GM23338 (cell line): Measurements from ENCODE around the gene PANX3. TPM values are rescaled to one million over a fixed set of nuclear protein-coding genes. Genes with fewer than 3 reads are reported as not detected.

Experiments used
- ATAC-seq: fragments of 200-7000 bp; cut with Tn5 transposase; 3 replicates; pipeline ENCODE4 v1.9.1; 2020
- DNase-seq: peaks from one replicate; pipeline ENCODE4 v3.0.0-alpha.2; 2015; ENCODE audit warnings: low spot score
- H2AFZ ChIP-seq: fragments of 200-600 bp; sonication (generic); 2 replicates; pipeline ENCODE4 v1.8.0; 2016; ENCODE audit warnings: antibody characterized with exemption, mild to moderate bottlenecking, moderate library complexity
- H3F3A ChIP-seq: fragments of 200-600 bp; sonication (generic); replicated peaks from 2 replicates; pipeline ENCODE4 v1.8.0; 2017; ENCODE audit warnings: antibody characterized with exemption, mixed run types, low read depth
- H3K27ac ChIP-seq: fragments of 200-600 bp; sonication (generic); 2 replicates; pipeline ENCODE4 v1.6.1; 2016; ENCODE audit warnings: low read depth
- H3K27me3 ChIP-seq: fragments of 200-600 bp; sonication (generic); 2 replicates; pipeline ENCODE4 v1.8.0; 2016; ENCODE audit warnings: mild to moderate bottlenecking, mixed run types, moderate library complexity; ENCODE audit not compliant: insufficient read depth
- H3K36me3 ChIP-seq: fragments of 200-600 bp; sonication (generic); 2 replicates; pipeline ENCODE4 v1.8.0; 2016; ENCODE audit warnings: mild to moderate bottlenecking; ENCODE audit not compliant: insufficient read depth
- H3K4me1 ChIP-seq: fragments of 200-600 bp; sonication (generic); 2 replicates; pipeline ENCODE4 v1.8.0; 2016; ENCODE audit warnings: mild to moderate bottlenecking, moderate library complexity; ENCODE audit not compliant: insufficient read depth
- H3K4me2 ChIP-seq: fragments of 200-600 bp; sonication (generic); 2 replicates; pipeline ENCODE4 v1.7.1; 2017; ENCODE audit warnings: mixed run types
- H3K4me3 ChIP-seq: fragments of 200-600 bp; sonication (generic); 2 replicates; pipeline ENCODE4 v1.6.1; 2016; ENCODE audit warnings: mixed run types
- H3K79me2 ChIP-seq: fragments of 200-600 bp; sonication (generic); replicated peaks from 2 replicates; pipeline ENCODE4 v1.8.0; 2017; ENCODE audit warnings: mild to moderate bottlenecking; ENCODE audit not compliant: insufficient read depth
- H3K9me2 ChIP-seq: fragments of 200-600 bp; sonication (generic); 2 replicates; pipeline ENCODE4 v1.8.0; 2017; ENCODE audit not compliant: insufficient read depth
- H4K20me1 ChIP-seq: fragments of 200-600 bp; sonication (generic); replicated peaks from 2 replicates; pipeline ENCODE4 v1.8.0; 2017; ENCODE audit warnings: mild to moderate bottlenecking; ENCODE audit not compliant: insufficient read depth
- H3K27ac Mint-ChIP-seq: 2 replicates; pipeline ENCODE4 v1.8.0; 2020; ENCODE audit warnings: inconsistent platforms, mild to moderate bottlenecking, moderate library complexity, mixed read lengths
- H3K27me3 Mint-ChIP-seq: 3 replicates; pipeline ENCODE4 v1.8.0; 2022; ENCODE audit warnings: low read depth, mild to moderate bottlenecking, moderate library complexity, mixed read lengths, inconsistent platforms; ENCODE audit not compliant: insufficient read depth, poor library complexity
- H3K36me3 Mint-ChIP-seq: 3 replicates; pipeline ENCODE4 v1.8.0; 2021; ENCODE audit warnings: low read depth, mild to moderate bottlenecking, inconsistent platforms, moderate library complexity, mixed read lengths
- H3K4me1 Mint-ChIP-seq: 3 replicates; pipeline ENCODE4 v1.8.0; 2020; ENCODE audit warnings: mild to moderate bottlenecking, inconsistent platforms, mixed read lengths
- H3K4me3 Mint-ChIP-seq: 3 replicates; pipeline ENCODE4 v1.8.0; 2021; ENCODE audit warnings: moderate library complexity, mild to moderate bottlenecking, inconsistent platforms, mixed read lengths
- H3K9me3 Mint-ChIP-seq: 3 replicates; pipeline ENCODE4 v1.8.0; 2020; ENCODE audit warnings: moderate library complexity, mild to moderate bottlenecking, inconsistent platforms, mixed read lengths
- CREB1 ChIP-seq: fragments of 250-450 bp; sonication (Bioruptor Pico); IDR thresholded peaks from 2 replicates; pipeline ENCODE4 v1.5.0; 2020; ENCODE audit warnings: low read depth, mild to moderate bottlenecking, moderate library complexity
- CTCF ChIP-seq, 2 experiments: fragments of 200-600 bp in 1 of 2; sonication (generic) in 1 of 2; conservative IDR thresholded peaks; 2 replicates each; pipeline versions ENCODE4 v1.5.1 to v1.6.1; 2016 to 2017; ENCODE audit warnings: antibody characterized with exemption in 2 of 2, low read depth in 2 of 2, mild to moderate bottlenecking in 2 of 2, moderate library complexity in 1 of 2
- EZH2 ChIP-seq: fragments of 200-600 bp; sonication (generic); IDR thresholded peaks from one replicate; pipeline ENCODE4 v1.8.0; 2017; ENCODE audit warnings: antibody characterized with exemption, mild to moderate bottlenecking, low read depth; ENCODE audit not compliant: unreplicated experiment
- EZH2phosphoT487 ChIP-seq: fragments of 200-600 bp; sonication (generic); IDR thresholded peaks from one replicate; pipeline ENCODE4 v1.8.1; 2018; ENCODE audit warnings: antibody characterized with exemption; ENCODE audit not compliant: unreplicated experiment
- JUNB ChIP-seq: IDR thresholded peaks from one replicate; pipeline ENCODE4 v1.6.1; 2016; ENCODE audit warnings: antibody characterized with exemption; ENCODE audit not compliant: unreplicated experiment
- NANOG ChIP-seq: IDR thresholded peaks from 2 replicates; pipeline ENCODE4 v1.6.1; 2016; ENCODE audit warnings: antibody characterized with exemption, borderline replicate concordance
- POLR2AphosphoS5 ChIP-seq: IDR thresholded peaks from 2 replicates; pipeline ENCODE4 v1.6.1; 2016; ENCODE audit warnings: antibody characterized with exemption, low read depth
- STAT1 ChIP-seq: IDR thresholded peaks from one replicate; pipeline ENCODE4 v1.6.1; 2016; ENCODE audit warnings: antibody characterized with exemption; ENCODE audit not compliant: unreplicated experiment
- ZNF114 ChIP-seq: fragments of 250-450 bp; sonication (Bioruptor Pico); IDR thresholded peaks from 2 replicates; pipeline ENCODE4 v1.5.0; 2020; ENCODE audit warnings: mild to moderate bottlenecking, moderate library complexity
- ZNF331 ChIP-seq: fragments of 250-450 bp; sonication (Bioruptor Pico); IDR thresholded peaks from 2 replicates; pipeline ENCODE4 v1.5.0; 2020; ENCODE audit warnings: low read depth, mild to moderate bottlenecking, moderate library complexity
- polyA plus RNA-seq: library from polyadenylated mRNA; unstranded; fragments of >200 nt; fragmentation: Nextera tagmentation; extraction: Ambion mirVana; gene quantifications from 2 replicates; pipeline ENCODE4 v1.2.1, GENCODE V29; 2016
- total RNA-seq: library from RNA; depleted of rRNA; stranded (reverse); fragments of >200 nt; shearing (Covaris generic); gene quantifications from 2 replicates; pipeline ENCODE4 v1.2.3, GENCODE V29; 2014
- TF ChIP-seq, protein P1 (sequence below): fragments of 250-450 bp; sonication (Bioruptor Pico); IDR thresholded peaks from 2 replicates; pipeline ENCODE4 v1.5.0; 2020; ENCODE audit warnings: mild to moderate bottlenecking, moderate library complexity
- TF ChIP-seq, protein P2 (sequence below): IDR thresholded peaks from one replicate; pipeline ENCODE4 v1.6.1; 2018; ENCODE audit warnings: antibody characterized with exemption; ENCODE audit not compliant: unreplicated experiment
- TF ChIP-seq, protein P3 (sequence below): IDR thresholded peaks from 2 replicates; pipeline ENCODE4 v1.6.1; 2016; ENCODE audit warnings: antibody characterized with exemption

PANX3 gene
- total and polyA plus RNA-seq, 2 experiments from 2014 or later: not detected

- ATAC-seq: peak; percentile 99
- Histone ChIP-seq H3K27me3 (peaks cover 4% of the 10 kb centered on the region; the same call in 1 of the 2 replicates), H4K20me1 (0 out of 2 replicates have a peak, but pooled peaks cover 6% of the 10 kb centered on the region), H3K79me2 (peaks cover 27% of the 10 kb centered on the region), H3K4me2 (peak within 1 kb of the TSS; percentile 97), H3K27ac (peak within 1 kb of the TSS; percentile 72), H3K36me3 (peaks cover 24% of the 10 kb centered on the region), H3K9me2 (no peaks in the 10 kb centered on the region), H2AFZ (peak within 1 kb of the TSS; percentile 96), H3K4me3 (peak within 1 kb of the TSS; percentile 96), H3F3A (no peaks in the 10 kb centered on the region), H3K4me1 (peaks cover 5% of the 10 kb centered on the region)
- Mint-ChIP-seq H3K9me3 (no peaks in the 10 kb centered on the region), H3K4me3 (peak within 1 kb of the TSS; percentile 94), H3K27ac (peak within 1 kb of the TSS; percentile 70), H3K4me1 (peaks cover 11% of the 10 kb centered on the region), H3K27me3 (peaks cover 7% of the 10 kb centered on the region), H3K36me3 (peaks cover 26% of the 10 kb centered on the region)
- no peak for TF ChIP-seq EZH2phosphoT487
- TF ChIP-seq, protein P1, sequence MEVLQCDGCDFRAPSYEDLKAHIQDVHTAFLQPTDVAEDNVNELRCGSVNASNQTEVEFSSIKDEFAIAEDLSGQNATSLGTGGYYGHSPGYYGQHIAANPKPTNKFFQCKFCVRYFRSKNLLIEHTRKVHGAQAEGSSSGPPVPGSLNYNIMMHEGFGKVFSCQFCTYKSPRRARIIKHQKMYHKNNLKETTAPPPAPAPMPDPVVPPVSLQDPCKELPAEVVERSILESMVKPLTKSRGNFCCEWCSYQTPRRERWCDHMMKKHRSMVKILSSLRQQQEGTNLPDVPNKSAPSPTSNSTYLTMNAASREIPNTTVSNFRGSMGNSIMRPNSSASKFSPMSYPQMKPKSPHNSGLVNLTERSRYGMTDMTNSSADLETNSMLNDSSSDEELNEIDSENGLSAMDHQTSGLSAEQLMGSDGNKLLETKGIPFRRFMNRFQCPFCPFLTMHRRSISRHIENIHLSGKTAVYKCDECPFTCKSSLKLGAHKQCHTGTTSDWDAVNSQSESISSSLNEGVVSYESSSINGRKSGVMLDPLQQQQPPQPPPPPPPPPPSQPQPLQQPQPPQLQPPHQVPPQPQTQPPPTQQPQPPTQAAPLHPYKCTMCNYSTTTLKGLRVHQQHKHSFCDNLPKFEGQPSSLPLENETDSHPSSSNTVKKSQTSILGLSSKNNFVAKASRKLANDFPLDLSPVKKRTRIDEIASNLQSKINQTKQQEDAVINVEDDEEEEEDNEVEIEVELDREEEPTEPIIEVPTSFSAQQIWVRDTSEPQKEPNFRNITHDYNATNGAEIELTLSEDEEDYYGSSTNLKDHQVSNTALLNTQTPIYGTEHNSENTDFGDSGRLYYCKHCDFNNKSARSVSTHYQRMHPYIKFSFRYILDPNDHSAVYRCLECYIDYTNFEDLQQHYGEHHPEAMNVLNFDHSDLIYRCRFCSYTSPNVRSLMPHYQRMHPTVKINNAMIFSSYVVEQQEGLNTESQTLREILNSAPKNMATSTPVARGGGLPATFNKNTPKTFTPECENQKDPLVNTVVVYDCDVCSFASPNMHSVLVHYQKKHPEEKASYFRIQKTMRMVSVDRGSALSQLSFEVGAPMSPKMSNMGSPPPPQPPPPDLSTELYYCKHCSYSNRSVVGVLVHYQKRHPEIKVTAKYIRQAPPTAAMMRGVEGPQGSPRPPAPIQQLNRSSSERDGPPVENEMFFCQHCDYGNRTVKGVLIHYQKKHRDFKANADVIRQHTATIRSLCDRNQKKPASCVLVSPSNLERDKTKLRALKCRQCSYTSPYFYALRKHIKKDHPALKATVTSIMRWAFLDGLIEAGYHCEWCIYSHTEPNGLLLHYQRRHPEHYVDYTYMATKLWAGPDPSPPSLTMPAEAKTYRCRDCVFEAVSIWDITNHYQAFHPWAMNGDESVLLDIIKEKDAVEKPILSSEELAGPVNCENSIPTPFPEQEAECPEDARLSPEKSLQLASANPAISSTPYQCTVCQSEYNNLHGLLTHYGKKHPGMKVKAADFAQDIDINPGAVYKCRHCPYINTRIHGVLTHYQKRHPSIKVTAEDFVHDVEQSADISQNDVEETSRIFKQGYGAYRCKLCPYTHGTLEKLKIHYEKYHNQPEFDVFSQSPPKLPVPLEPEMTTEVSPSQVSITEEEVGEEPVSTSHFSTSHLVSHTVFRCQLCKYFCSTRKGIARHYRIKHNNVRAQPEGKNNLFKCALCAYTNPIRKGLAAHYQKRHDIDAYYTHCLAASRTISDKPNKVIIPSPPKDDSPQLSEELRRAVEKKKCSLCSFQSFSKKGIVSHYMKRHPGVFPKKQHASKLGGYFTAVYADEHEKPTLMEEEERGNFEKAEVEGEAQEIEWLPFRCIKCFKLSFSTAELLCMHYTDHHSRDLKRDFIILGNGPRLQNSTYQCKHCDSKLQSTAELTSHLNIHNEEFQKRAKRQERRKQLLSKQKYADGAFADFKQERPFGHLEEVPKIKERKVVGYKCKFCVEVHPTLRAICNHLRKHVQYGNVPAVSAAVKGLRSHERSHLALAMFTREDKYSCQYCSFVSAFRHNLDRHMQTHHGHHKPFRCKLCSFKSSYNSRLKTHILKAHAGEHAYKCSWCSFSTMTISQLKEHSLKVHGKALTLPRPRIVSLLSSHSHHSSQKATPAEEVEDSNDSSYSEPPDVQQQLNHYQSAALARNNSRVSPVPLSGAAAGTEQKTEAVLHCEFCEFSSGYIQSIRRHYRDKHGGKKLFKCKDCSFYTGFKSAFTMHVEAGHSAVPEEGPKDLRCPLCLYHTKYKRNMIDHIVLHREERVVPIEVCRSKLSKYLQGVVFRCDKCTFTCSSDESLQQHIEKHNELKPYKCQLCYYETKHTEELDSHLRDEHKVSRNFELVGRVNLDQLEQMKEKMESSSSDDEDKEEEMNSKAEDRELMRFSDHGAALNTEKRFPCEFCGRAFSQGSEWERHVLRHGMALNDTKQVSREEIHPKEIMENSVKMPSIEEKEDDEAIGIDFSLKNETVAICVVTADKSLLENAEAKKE (CRISPR knock-in tag): no peak
- TF ChIP-seq, protein P2, sequence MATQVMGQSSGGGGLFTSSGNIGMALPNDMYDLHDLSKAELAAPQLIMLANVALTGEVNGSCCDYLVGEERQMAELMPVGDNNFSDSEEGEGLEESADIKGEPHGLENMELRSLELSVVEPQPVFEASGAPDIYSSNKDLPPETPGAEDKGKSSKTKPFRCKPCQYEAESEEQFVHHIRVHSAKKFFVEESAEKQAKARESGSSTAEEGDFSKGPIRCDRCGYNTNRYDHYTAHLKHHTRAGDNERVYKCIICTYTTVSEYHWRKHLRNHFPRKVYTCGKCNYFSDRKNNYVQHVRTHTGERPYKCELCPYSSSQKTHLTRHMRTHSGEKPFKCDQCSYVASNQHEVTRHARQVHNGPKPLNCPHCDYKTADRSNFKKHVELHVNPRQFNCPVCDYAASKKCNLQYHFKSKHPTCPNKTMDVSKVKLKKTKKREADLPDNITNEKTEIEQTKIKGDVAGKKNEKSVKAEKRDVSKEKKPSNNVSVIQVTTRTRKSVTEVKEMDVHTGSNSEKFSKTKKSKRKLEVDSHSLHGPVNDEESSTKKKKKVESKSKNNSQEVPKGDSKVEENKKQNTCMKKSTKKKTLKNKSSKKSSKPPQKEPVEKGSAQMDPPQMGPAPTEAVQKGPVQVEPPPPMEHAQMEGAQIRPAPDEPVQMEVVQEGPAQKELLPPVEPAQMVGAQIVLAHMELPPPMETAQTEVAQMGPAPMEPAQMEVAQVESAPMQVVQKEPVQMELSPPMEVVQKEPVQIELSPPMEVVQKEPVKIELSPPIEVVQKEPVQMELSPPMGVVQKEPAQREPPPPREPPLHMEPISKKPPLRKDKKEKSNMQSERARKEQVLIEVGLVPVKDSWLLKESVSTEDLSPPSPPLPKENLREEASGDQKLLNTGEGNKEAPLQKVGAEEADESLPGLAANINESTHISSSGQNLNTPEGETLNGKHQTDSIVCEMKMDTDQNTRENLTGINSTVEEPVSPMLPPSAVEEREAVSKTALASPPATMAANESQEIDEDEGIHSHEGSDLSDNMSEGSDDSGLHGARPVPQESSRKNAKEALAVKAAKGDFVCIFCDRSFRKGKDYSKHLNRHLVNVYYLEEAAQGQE: no peak
- no peak for TF ChIP-seq ZNF331 (CRISPR knock-in tag)
- no peak for TF ChIP-seq ZNF114 (CRISPR knock-in tag)
- no peak for TF ChIP-seq EZH2
- TF ChIP-seq JUNB: no peak
- TF ChIP-seq, protein P3, sequence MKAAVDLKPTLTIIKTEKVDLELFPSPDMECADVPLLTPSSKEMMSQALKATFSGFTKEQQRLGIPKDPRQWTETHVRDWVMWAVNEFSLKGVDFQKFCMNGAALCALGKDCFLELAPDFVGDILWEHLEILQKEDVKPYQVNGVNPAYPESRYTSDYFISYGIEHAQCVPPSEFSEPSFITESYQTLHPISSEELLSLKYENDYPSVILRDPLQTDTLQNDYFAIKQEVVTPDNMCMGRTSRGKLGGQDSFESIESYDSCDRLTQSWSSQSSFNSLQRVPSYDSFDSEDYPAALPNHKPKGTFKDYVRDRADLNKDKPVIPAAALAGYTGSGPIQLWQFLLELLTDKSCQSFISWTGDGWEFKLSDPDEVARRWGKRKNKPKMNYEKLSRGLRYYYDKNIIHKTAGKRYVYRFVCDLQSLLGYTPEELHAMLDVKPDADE: peak; percentile 73
- TF ChIP-seq NANOG: no peak
- peak; percentile 90 for TF ChIP-seq CREB1 (CRISPR knock-in tag)
- TF ChIP-seq POLR2AphosphoS5: peak; percentile 94
- TF ChIP-seq CTCF (conservative IDR thresholded peaks at IDR 0.05; ENCODE audit: low read depth in 2 of 2): no peak
- TF ChIP-seq STAT1: no peak
- peak; percentile 92 for DNase-seq
These were observed 11.6 kb downstream of the PANX3 start, which contains the start of gene TBRG1 for GRCh38 chr11:124622531-124623451. Gene TBRG1 (plus strand): TSS chr11:124622864. CDS start chr11:124623084, 220 bp downstream.
